Stimulated activated CD8-positive, alpha-beta memory T cell treated with anti-CD3 and anti-CD28 coated beads, Interleukin-4, amount 100 ng/mL, for 48 hours (primary cell): ENCODE data around the gene SCCPDH.
"Not testable (repeated sequence)": the region's sequence is repeated elsewhere in the genome, so short reads cannot be mapped to it uniquely, and the experiment has no call there.

Source experiments
- DNase-seq: peaks from one replicate; pipeline ENCODE4 v3.0.0-alpha.2; 2020

SCCPDH gene

GRCh38 chr1:246801241-246802020, 77.2 kb downstream of the SCCPDH start:
- no peak for DNase-seq

- no peak for DNase-seq
Measured at GRCh38 chr1:246803373-246803772, 79.2 kb downstream of the SCCPDH start.

GRCh38 chr1:246803883-246804282, 79.7 kb downstream of the SCCPDH start:
- DNase-seq, result no peak

- DNase-seq, result no peak
Measured at GRCh38 chr1:246805135-246805716, 81.0 kb downstream of the SCCPDH start.

- no peak for DNase-seq
Measured at GRCh38 chr1:246809473-246809872, 85.3 kb downstream of the SCCPDH start.

GRCh38 chr1:246811985-246812384, 87.8 kb downstream of the SCCPDH start:
- DNase-seq, result no peak

- not testable (repeated sequence) for DNase-seq
Measured at GRCh38 chr1:246813325-246813724, 89.1 kb downstream of the SCCPDH start.

GRCh38 chr1:246814890-246815289, 90.7 kb downstream of the SCCPDH start:
- DNase-seq, result no peak

GRCh38 chr1:246815693-246816270, 91.6 kb downstream of the SCCPDH start:
- DNase-seq, result no peak
